ES-I3 (cell line): ENCODE results near the gene PRG2.

ENCODE experiments used
- H3K36me3 ChIP-seq: 2 replicates; pipeline ENCODE4 v1.6.1; 2013; ENCODE audit warnings: mild to moderate bottlenecking, low read length, control low read depth, moderate library complexity; ENCODE audit not compliant: insufficient read depth
- H3K4me1 ChIP-seq: 2 replicates; pipeline ENCODE4 v1.6.1; 2013; ENCODE audit warnings: mild to moderate bottlenecking, control low read depth, low read length; ENCODE audit not compliant: insufficient read depth
- H3K9ac ChIP-seq: 2 replicates; pipeline ENCODE4 v1.6.1; 2013; ENCODE audit warnings: low read depth, mild to moderate bottlenecking, low read length, moderate library complexity
- H3K9me3 ChIP-seq: 2 replicates; pipeline ENCODE4 v1.6.1; 2013; ENCODE audit warnings: mild to moderate bottlenecking, low read length, moderate library complexity; ENCODE audit not compliant: control insufficient read depth, insufficient read depth

PRG2 gene

DNA sequence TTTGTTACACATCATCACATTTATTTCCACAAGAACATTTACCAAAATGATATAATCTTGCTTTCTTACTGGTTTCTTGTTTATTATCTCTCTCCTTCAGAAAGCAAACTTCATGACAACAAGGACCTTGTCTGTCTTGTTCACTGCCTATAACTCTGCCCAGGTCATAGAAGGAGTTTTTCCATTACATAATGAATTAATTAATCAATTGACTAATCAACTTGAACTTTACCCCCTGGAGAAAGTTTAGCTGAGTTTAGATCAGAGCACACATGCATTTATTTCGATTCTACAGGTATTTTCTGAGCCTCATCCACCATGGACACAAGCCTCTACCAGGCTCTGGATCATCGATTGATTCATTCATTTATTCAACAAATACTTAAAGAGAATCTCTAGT, 6.3 kb upstream of the PRG2 start:
- Histone ChIP-seq H3K4me1 (0 out of 2 replicates have a peak, but pooled peaks cover 8% of the 10 kb centered on the region), H3K36me3 (no peaks in the 10 kb centered on the region), H3K9ac (no peak overlapping the region), H3K9me3 (no peaks in the 10 kb centered on the region)

GRCh38 chr11:57395905-57396623, 5.6 kb upstream of the PRG2 start:
- Histone ChIP-seq H3K9me3 (no peaks in the 10 kb centered on the region), H3K9ac (no peak overlapping the region), H3K4me1 (0 out of 2 replicates have a peak, but pooled peaks cover 8% of the 10 kb centered on the region), H3K36me3 (no peaks in the 10 kb centered on the region)

DNA sequence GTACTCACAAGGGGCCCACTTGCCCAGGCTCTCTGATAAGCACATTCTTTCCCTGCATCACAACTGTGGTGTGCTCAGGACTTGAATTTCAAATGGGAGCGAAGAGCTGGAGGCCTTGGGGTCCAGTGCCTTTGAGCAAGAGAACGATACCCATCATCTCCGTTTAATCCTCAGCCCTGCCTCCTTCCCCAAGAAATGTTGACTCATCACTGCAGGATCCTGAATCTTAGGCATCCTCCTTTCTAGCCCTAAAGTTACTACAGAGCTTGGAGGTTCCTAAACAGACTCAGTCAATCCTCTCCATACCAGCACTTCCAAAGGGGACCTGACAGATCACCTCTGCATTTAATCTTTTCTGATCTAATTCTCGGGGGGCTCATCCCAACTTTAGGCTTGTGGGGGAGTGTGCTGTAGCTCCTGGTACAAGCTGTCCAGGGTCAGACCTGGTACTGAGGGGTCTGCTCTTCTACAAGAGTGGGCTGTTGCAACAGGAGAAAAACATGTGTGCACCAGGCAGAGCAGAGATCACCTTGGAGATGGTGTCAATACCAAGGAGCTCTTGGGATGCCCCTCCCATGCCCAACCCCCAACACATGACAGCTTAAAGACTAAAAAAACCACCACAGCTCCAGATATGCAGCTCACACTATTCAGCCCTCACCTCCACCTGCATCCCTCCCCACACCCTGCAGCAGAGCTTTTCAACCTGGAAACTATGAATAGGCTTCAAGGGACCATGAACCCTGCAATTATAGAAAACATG, 3.9 kb upstream of the PRG2 start:
- Histone ChIP-seq H3K36me3 (no peaks in the 10 kb centered on the region), H3K9ac (no peak overlapping the region), H3K4me1 (0 out of 2 replicates have a peak, but pooled peaks cover 1% of the 10 kb centered on the region), H3K9me3 (no peaks in the 10 kb centered on the region)

DNA sequence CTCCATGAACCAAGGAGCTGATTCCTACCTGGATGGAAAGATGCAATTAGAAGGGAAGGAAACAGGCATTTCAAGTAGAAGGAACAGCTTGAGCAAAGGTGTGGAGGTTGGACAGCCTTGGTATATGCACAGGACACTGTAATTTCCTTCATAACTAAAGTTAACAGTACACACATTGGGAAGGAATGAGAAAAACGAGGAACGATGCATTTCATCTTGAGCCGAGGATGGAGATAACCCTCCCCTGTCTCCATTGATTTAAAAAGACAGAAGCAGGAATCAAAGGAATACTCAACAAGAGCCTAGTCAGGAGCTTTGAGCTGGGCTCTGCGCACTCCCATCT, 2.3 kb upstream of the PRG2 start:
- no peak overlapping the region for H3K9ac ChIP-seq
- no peaks in the 10 kb centered on the region for H3K36me3 ChIP-seq
- no peaks in the 10 kb centered on the region for H3K9me3 ChIP-seq
- no peaks in the 10 kb centered on the region for H3K4me1 ChIP-seq

DNA sequence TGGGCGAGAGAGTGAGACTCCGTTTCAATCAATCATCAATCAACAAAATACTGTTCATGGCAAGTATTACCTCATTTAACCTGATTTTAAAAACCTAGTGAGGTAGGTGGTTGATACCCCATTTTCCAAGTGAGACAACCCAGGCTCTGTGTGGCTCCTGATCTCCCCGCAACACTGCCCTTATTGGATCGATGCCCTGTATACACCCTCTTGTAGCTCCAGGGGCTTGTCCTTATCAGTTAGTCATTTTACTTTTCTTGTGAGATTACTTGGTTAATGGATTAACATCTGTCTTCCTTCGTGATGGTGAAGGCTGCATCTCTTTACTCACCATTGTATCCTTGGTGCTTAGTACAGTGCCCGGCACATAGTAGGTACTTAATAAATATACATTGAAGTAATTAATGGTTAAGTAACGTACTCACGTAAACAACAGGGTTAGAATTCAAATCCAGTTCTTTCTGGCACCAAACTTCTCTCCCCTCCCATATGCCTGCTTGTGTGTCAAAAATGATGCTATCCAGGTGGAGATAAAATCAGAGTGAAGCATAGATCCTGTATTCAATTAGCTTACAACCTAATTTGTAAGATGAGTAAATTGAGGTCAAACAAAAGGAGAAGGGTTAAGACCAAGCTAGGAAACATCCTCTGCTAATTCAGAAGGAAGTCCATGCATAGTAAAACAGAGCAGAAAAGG, 1.8 kb upstream of the PRG2 start:
- Histone ChIP-seq H3K36me3 (no peaks in the 10 kb centered on the region), H3K9me3 (no peaks in the 10 kb centered on the region), H3K9ac (no peak overlapping the region), H3K4me1 (no peaks in the 10 kb centered on the region)

GRCh38 chr11:57391539-57391938, 1.1 kb upstream of the PRG2 start:
- Histone ChIP-seq H3K36me3 (no peaks in the 10 kb centered on the region), H3K4me1 (no peaks in the 10 kb centered on the region), H3K9me3 (no peaks in the 10 kb centered on the region), H3K9ac (no peak overlapping the region)

DNA sequence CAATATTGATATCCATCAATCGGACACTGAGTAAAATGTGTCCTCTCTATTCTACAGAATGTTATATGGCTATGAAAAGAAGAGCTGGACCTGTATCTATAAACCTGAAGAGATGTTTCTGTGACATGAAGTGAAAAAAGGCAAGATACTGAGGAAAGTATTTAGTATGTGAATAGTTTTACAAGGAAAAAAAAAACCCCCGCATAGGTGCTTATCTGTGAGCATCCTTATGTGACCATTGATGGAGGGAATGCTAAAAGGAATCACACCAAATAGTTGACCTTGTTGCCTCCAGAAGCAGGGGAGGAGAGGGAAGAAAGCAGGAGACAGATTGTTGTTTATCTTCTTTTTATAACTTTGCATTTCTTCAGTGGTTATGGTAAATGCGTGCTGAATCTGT, 661 bp upstream of the PRG2 start:
- H3K9me3 ChIP-seq = no peaks in the 10 kb centered on the region
- no peak overlapping the region for H3K9ac ChIP-seq
- H3K36me3 ChIP-seq = no peaks in the 10 kb centered on the region
- H3K4me1 ChIP-seq = no peaks in the 10 kb centered on the region

DNA sequence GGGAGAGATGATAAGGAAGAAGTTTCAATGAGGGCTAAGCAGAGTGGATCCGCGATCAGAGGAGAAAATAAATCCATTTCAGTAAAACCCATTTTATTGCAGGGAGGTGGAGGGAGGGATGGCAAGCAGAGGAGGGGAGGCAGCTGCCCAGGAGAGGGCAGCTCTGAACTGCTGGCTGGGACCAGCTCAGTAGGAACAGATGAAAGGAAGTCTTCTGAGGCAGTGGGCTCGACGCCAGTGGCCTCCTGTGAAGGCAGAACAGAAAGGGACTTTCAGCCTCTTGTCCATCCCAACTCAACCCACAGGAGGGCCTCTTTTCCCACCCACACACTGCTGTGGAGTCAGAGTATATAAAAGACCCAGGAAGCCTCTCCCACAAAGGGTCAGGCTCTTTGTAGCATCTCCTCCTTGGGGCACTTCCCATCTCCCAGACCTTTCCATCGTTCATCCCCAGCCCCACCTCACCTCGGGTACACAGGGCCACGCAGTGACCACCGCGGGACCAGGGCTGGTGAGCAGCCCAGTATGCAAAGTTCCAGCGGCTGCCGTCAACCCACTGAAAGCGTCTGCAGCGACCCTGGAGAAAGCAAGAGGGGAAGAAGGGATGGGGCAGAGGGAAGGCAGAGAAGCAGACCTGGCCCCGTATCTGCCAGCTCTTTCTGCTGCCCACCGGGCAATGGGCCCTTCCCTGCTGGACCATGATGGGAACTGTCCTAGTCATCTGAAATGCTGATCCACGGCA, 3.0 kb downstream of the PRG2 start:
- Histone ChIP-seq H3K4me1 (no peaks in the 10 kb centered on the region), H3K36me3 (no peaks in the 10 kb centered on the region), H3K9me3 (no peaks in the 10 kb centered on the region), H3K9ac (no peak overlapping the region)

GRCh38 chr11:57386178-57386940, 4.1 kb downstream of the PRG2 start:
- Histone ChIP-seq H3K4me1 (no peaks in the 10 kb centered on the region), H3K36me3 (no peaks in the 10 kb centered on the region), H3K9me3 (no peaks in the 10 kb centered on the region), H3K9ac (no peak overlapping the region)

DNA sequence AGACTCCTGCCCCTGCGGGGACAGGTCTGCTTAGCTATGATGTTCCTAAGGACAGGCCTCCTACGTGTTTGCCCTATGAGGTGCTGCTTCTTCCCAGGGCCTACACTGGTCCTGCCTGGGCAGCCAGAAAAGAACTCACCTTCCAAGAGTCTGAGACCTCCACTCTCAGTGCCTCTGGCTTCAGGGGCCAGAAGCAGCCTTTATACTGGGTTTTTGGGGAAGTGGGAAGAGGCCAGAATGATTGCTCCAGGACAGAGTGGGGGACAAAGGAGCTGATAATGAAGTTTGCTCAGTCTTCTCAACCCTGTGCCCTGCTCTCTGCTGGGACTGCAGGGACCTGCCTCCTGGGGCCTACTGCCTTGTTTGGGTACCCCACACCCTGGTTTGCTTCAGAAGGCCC, 9.5 kb downstream of the PRG2 start, which contains the start of gene PRG3:
Gene PRG3 (minus strand): TSS at position 176 of the 400 bp plus-strand sequence. CDS start 442 bp downstream, outside the sequence.
- no peaks in the 10 kb centered on the region for H3K36me3 ChIP-seq
- H3K4me1 ChIP-seq = no peaks in the 10 kb centered on the region
- H3K9ac ChIP-seq = no peak within 1 kb of the TSS
- no peaks in the 10 kb centered on the region for H3K9me3 ChIP-seq

DNA sequence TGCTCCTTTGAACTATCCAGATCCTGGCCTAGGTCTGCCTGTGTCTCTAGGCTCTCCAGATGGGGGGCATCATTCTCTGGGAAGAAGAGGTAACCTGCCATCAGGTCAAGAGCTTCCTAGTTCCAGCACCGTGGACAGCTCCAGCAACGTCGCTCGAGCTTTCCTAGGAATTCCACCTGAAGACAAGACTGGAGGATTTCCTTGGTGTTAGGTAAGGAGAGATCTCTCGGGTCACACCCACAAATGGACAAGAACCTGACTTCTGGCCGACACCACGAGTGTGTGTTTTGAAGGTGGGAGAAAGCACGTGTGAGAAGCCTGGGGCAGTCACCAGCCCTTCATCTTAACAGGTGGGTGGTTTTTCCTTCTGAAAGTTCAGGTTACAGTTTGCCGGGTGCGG, 10.7 kb downstream of the PRG2 start:
- Histone ChIP-seq H3K4me1 (no peaks in the 10 kb centered on the region), H3K9me3 (no peaks in the 10 kb centered on the region), H3K36me3 (no peaks in the 10 kb centered on the region), H3K9ac (no peak overlapping the region)

GRCh38 chr11:57378186-57378585, 12.3 kb downstream of the PRG2 start:
- no peaks in the 10 kb centered on the region for H3K36me3 ChIP-seq
- no peaks in the 10 kb centered on the region for H3K9me3 ChIP-seq
- H3K9ac ChIP-seq = no peak overlapping the region
- no peaks in the 10 kb centered on the region for H3K4me1 ChIP-seq

GRCh38 chr11:57377107-57377506, 13.3 kb downstream of the PRG2 start:
- H3K9ac ChIP-seq = no peak overlapping the region
- no peaks in the 10 kb centered on the region for H3K4me1 ChIP-seq
- H3K9me3 ChIP-seq = no peaks in the 10 kb centered on the region
- H3K36me3 ChIP-seq = no peaks in the 10 kb centered on the region
